Keratinocyte (primary cell): ENCODE measurements around the gene TCF23. TPM values are rescaled to one million over a fixed set of nuclear protein-coding genes. Genes with fewer than 3 reads are reported as not detected.

ENCODE experiments used
- DNase-seq: peaks from one replicate; pipeline ENCODE4 v3.0.0-alpha.2; 2011; ENCODE audit warnings: low read depth, missing footprints, low spot score
- FAIRE-seq: peaks from 2 replicates; lab custom pipeline; 2011; peaks lifted over from hg19 to GRCh38; lab: Jason Lieb, UNC
- H2AFZ ChIP-seq: 2 replicates; pipeline ENCODE4 v1.6.0; 2012; ENCODE audit warnings: low read length, control low read depth, inconsistent platforms; ENCODE audit not compliant: control insufficient read depth
- H3K27ac ChIP-seq: 2 replicates; pipeline ENCODE4 v1.5.1; 2011; ENCODE audit warnings: low read length; ENCODE audit not compliant: control insufficient read depth, insufficient read depth
- H3K27me3 ChIP-seq: 3 replicates; pipeline ENCODE4 v1.6.0; 2011; ENCODE audit warnings: low read length; ENCODE audit not compliant: control insufficient read depth, insufficient read depth; ENCODE audit errors: extremely low read depth
- H3K36me3 ChIP-seq, 2 experiments: 2 replicates in 1 of 2; 3 replicates in 1 of 2; pipeline ENCODE4 v1.5.1; 2011; ENCODE audit warnings: low read length in 2 of 2, mild to moderate bottlenecking in 1 of 2; ENCODE audit not compliant: control insufficient read depth in 2 of 2, insufficient read depth in 2 of 2; ENCODE audit errors: extremely low read depth in 1 of 2
- H3K4me1 ChIP-seq: 3 replicates; pipeline ENCODE4 v1.5.1; 2011; ENCODE audit warnings: low read length; ENCODE audit not compliant: control insufficient read depth, insufficient read depth; ENCODE audit errors: extremely low read depth
- H3K4me2 ChIP-seq: 3 replicates; pipeline ENCODE4 v1.6.0; 2011; ENCODE audit warnings: low read depth, low read length; ENCODE audit not compliant: control insufficient read depth, insufficient read depth; ENCODE audit errors: extremely low read depth
- H3K4me3 ChIP-seq, 3 experiments: fragments of 200-600 bp in 1 of 3; sonication (generic) in 1 of 3; 2 replicates in 2 of 3; 3 replicates in 1 of 3; pipeline ENCODE4 v1.5.1; 2011 to 2016; ENCODE audit warnings: low read length in 3 of 3, mild to moderate bottlenecking in 3 of 3, control low read depth in 2 of 3, inconsistent platforms in 1 of 3, low read depth in 1 of 3, mixed read lengths in 1 of 3, mixed run types in 1 of 3, moderate library complexity in 1 of 3; ENCODE audit not compliant: control insufficient read depth in 2 of 3, insufficient read depth in 2 of 3; ENCODE audit errors: extremely low read depth in 1 of 3
- H3K79me2 ChIP-seq: 2 replicates; pipeline ENCODE4 v1.6.0; 2012; ENCODE audit warnings: low read length; ENCODE audit not compliant: control insufficient read depth, insufficient read depth
- H3K9ac ChIP-seq: 3 replicates; pipeline ENCODE4 v1.6.0; 2011; ENCODE audit warnings: low read length; ENCODE audit not compliant: control insufficient read depth, insufficient read depth; ENCODE audit errors: extremely low read depth
- H3K9me1 ChIP-seq: 3 replicates; pipeline ENCODE4 v1.6.0; 2011; ENCODE audit warnings: low read length; ENCODE audit not compliant: control insufficient read depth, insufficient read depth; ENCODE audit errors: extremely low read depth
- H3K9me3 ChIP-seq: 2 replicates; pipeline ENCODE4 v1.5.1; 2012; ENCODE audit warnings: low read depth, low read length; ENCODE audit not compliant: control insufficient read depth
- H4K20me1 ChIP-seq: 3 replicates; pipeline ENCODE4 v1.6.0; 2011; ENCODE audit warnings: low read length; ENCODE audit not compliant: control insufficient read depth, insufficient read depth; ENCODE audit errors: extremely low read depth
- EZH2 ChIP-seq: IDR thresholded peaks from one replicate; pipeline ENCODE4 v1.6.1; 2012; ENCODE audit warnings: inconsistent platforms, mild to moderate bottlenecking, low read length, moderate library complexity
- dilution Hi-C: fragments of 300-500 bp; cut with MboI; formaldehyde crosslinking; loops from one replicate; pipeline ENCODE4 v1.7.0; 2020; ENCODE audit warnings: low sequenced_read_pairs; ENCODE audit not compliant: extremely low pct_ligation_motif_present
- polyA plus RNA-seq, 5 experiments: library from polyadenylated mRNA; depleted of rRNA in 3 of 5; stranded (reverse) in 3 of 5; stranded (forward) in 1 of 5; unstranded in 1 of 5; fragments of >200 nt; gene quantifications; 1 replicate in 1 of 5; 2 replicates in 3 of 5; 3 replicates in 1 of 5; pipeline versions ENCODE4 v1.2.1 to v1.2.3, GENCODE V29; 2011 to 2012; ENCODE audit warnings: missing spikeins in 2 of 5, low read depth in 1 of 5, low replicate concordance in 1 of 5
- TF ChIP-seq, protein P1 (sequence below), 3 experiments: IDR thresholded peaks in 1 of 3; conservative IDR thresholded peaks in 1 of 3; optimal IDR thresholded peaks in 1 of 3; 2 replicates in 2 of 3; 3 replicates in 1 of 3; pipeline versions ENCODE3 to v1.5.1; 2011; ENCODE audit warnings: low read length in 3 of 3, mild to moderate bottlenecking in 3 of 3, moderate library complexity in 2 of 3, control low read depth in 1 of 3, inconsistent platforms in 1 of 3; ENCODE audit not compliant: insufficient read depth in 2 of 3; ENCODE audit errors: extremely low read depth in 1 of 3

TCF23 gene
- polyA plus RNA-seq, 1 donor (not counting 4 experiments of a cell fraction or from before 2014, with no cell fraction given) = not detected

DNA sequence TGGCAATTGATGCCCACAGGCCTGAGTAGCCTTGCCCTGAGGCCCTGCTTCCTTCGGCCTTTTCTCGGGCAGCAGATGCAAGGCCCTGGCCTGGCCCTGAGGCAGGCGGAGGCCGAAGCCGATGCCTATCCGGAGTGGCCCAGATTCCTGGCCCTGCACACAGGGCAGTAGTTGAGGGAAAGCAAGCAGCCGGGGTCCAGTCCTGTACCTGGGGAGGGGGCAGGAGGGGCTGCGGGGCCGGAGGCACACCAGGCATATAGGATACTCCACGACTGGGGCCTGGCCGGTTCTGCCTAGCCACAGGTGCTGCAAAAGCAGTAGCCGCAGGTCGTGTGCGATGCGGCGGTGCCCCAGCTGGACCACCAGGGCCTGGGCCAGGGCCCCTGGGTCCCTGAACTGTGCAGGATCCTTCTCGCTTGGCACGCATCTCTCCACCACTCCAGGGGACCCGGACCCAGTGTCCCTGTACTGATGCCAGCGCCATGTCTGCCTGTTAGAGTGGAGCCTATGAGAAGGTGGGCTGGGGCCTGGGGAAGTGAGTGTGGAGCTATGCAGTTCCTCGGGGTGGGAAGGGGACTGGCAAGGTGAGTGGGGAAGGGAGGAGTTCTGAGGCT lies 11.4 kb upstream of the TCF23 start:
- Histone ChIP-seq H3K4me1 (peaks cover 7% of the 10 kb centered on the region), H3K27me3 (no peaks in the 10 kb centered on the region), H4K20me1 (no peaks in the 10 kb centered on the region), H3K27ac (no peak overlapping the region), H2AFZ (no peak overlapping the region), H3K9ac (no peak overlapping the region), H3K4me2 (no peak overlapping the region), H3K9me3 (no peaks in the 10 kb centered on the region), H3K4me3 (no peak overlapping the region), H3K9me1 (no peaks in the 10 kb centered on the region), H3K36me3 (peaks cover 3 to 4% of the 10 kb centered on the region in 2 experiments), H3K79me2 (peaks cover 19% of the 10 kb centered on the region)
- DNase-seq = no peak
- TF ChIP-seq, protein P1, sequence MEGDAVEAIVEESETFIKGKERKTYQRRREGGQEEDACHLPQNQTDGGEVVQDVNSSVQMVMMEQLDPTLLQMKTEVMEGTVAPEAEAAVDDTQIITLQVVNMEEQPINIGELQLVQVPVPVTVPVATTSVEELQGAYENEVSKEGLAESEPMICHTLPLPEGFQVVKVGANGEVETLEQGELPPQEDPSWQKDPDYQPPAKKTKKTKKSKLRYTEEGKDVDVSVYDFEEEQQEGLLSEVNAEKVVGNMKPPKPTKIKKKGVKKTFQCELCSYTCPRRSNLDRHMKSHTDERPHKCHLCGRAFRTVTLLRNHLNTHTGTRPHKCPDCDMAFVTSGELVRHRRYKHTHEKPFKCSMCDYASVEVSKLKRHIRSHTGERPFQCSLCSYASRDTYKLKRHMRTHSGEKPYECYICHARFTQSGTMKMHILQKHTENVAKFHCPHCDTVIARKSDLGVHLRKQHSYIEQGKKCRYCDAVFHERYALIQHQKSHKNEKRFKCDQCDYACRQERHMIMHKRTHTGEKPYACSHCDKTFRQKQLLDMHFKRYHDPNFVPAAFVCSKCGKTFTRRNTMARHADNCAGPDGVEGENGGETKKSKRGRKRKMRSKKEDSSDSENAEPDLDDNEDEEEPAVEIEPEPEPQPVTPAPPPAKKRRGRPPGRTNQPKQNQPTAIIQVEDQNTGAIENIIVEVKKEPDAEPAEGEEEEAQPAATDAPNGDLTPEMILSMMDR (optimal IDR thresholded peaks at IDR 0.05 in 1 of 3, IDR thresholded peaks at IDR 0.05 in 1 of 3, conservative IDR thresholded peaks at IDR 0.05 in 1 of 3; ENCODE audit: extremely low read depth in 1 of 3, insufficient read depth in 2 of 3, low read length in 3 of 3) = no peak
- TF ChIP-seq EZH2 = no peak
- dilution Hi-C loops = no loop called here
- FAIRE-seq = no peak

DNA sequence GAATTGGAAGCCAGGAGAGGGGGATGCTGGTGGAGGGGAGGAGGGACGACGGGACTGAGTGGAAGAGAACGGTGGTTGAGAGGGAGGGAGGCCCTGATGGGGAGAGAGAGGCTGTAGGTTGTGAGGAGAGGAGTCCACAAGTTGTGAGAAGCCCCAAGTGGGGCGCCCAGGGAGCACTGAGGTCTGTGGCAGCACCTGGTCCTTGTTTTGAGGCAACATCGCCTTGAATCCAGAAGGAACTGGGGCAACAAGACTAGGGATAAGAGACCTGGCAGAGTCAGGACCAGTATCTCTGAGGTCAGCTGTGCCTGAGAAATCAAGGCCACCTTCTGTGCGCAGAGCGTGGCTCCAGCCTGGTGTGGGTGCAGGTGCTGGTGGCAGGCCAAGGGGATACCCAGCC lies 10.7 kb upstream of the TCF23 start:
- Histone ChIP-seq H2AFZ (no peak overlapping the region), H4K20me1 (no peaks in the 10 kb centered on the region), H3K36me3 (peaks cover 0 to under 1% of the 10 kb centered on the region in 2 experiments), H3K27me3 (no peaks in the 10 kb centered on the region), H3K79me2 (peaks cover 12% of the 10 kb centered on the region), H3K9me3 (no peaks in the 10 kb centered on the region), H3K9ac (no peak overlapping the region), H3K4me3 (no peak overlapping the region), H3K4me2 (no peak overlapping the region), H3K27ac (no peak overlapping the region), H3K4me1 (peaks cover 5% of the 10 kb centered on the region), H3K9me1 (no peaks in the 10 kb centered on the region)
- dilution Hi-C loops = no loop called here
- no peak for DNase-seq
- no peak for FAIRE-seq
- TF ChIP-seq, protein P1 (optimal IDR thresholded peaks at IDR 0.05 in 1 of 3, IDR thresholded peaks at IDR 0.05 in 1 of 3, conservative IDR thresholded peaks at IDR 0.05 in 1 of 3; ENCODE audit: extremely low read depth in 1 of 3, insufficient read depth in 2 of 3, low read length in 3 of 3) = no peak
- no peak for TF ChIP-seq EZH2
